ENCODE data around the gene SLC16A2.

DNA sequence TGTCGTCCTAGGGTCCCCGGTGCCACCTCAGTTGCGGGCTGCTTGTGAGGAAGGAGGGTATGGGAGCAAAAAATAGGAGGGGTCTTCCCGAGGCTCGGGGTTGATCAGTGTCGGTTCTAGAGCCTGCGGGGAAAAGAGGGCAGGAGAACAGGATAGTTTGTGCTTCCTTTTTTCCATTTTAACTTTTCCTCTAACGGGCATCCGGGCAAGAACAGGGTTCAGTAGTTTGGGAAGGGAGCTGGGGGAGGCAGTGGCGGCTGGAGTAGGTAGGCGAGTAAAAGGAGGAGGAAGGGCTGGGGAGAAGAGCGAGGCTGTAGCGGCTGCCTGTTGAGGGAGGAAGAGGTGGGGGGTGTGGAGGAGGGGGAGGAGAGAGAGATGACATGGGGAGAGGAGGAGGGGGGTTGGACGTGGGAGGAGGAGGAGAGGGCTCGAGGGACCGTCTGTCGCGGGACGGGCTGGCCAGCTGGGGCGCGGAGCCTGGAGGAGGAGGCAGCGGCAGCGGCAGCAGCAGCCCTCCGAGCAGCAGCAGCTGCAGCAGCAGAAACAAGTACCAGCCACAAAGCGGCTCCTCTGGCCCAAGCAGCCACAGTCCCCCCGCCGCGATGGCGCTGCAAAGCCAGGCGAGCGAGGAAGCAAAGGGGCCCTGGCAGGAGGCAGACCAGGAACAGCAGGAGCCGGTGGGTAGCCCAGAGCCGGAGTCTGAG lies at the start of gene SLC16A2:
- TF ChIP-seq EZH2 (IDR thresholded peaks at IDR 0.05; ENCODE audit: borderline replicate concordance, low read depth, low read length, poor library complexity, severe bottlenecking): no peak
- TF ChIP-seq, protein P1, sequence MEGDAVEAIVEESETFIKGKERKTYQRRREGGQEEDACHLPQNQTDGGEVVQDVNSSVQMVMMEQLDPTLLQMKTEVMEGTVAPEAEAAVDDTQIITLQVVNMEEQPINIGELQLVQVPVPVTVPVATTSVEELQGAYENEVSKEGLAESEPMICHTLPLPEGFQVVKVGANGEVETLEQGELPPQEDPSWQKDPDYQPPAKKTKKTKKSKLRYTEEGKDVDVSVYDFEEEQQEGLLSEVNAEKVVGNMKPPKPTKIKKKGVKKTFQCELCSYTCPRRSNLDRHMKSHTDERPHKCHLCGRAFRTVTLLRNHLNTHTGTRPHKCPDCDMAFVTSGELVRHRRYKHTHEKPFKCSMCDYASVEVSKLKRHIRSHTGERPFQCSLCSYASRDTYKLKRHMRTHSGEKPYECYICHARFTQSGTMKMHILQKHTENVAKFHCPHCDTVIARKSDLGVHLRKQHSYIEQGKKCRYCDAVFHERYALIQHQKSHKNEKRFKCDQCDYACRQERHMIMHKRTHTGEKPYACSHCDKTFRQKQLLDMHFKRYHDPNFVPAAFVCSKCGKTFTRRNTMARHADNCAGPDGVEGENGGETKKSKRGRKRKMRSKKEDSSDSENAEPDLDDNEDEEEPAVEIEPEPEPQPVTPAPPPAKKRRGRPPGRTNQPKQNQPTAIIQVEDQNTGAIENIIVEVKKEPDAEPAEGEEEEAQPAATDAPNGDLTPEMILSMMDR (conservative IDR thresholded peaks at IDR 0.05; ENCODE audit: low read depth, low read length): no peak
